ENCODE results near the gene TRPC4AP.

- TF ChIP-seq CTCF (IDR thresholded peaks at IDR 0.05) (no peak), POLR2A (IDR thresholded peaks at IDR 0.05) (no peak)
These were observed 82.8 kb downstream of the TRPC4AP start for GRCh38 chr20:35009665-35010328.
